Epithelial cell of esophagus (primary cell): ENCODE data around the gene HOXA11.
A peak's percentile ranks its signal among the peaks of the same experiment; 100 is the strongest.

Source experiments
- DNase-seq: peaks from one replicate; pipeline ENCODE4 v3.0.0; 2010; ENCODE audit warnings: low read depth
- H3K4me3 ChIP-seq: 2 replicates; pipeline ENCODE4 v1.5.1; 2011; ENCODE audit warnings: mild to moderate bottlenecking, low read length, control low read depth
- CTCF ChIP-seq: IDR thresholded peaks from 2 replicates; pipeline ENCODE4 v1.5.1; 2011; ENCODE audit warnings: low read depth, mild to moderate bottlenecking, low read length, control low read depth, inconsistent platforms; ENCODE audit not compliant: insufficient read depth; ENCODE audit errors: missing control alignments

Gene HOXA11

GRCh38 chr7:27145165-27145913 lies 39.7 kb downstream of the HOXA11 start:
- no peak for TF ChIP-seq CTCF
- no peak overlapping the region for H3K4me3 ChIP-seq

GRCh38 chr7:27144781-27145164 lies 40.3 kb downstream of the HOXA11 start:
- H3K4me3 ChIP-seq, result peak overlapping the region; percentile 39
- TF ChIP-seq CTCF, result no peak

More at GRCh38 chr7:27145165-27145913, 39.7 kb downstream of the HOXA11 start:
- DNase-seq, result no peak

GRCh38 chr7:27143950-27144780 lies 40.9 kb downstream of the HOXA11 start:
- DNase-seq, result no peak
- peak overlapping the region; percentile 39 for H3K4me3 ChIP-seq
- no peak for TF ChIP-seq CTCF

More at GRCh38 chr7:27144781-27145164, 40.3 kb downstream of the HOXA11 start:
- DNase-seq, result no peak

- H3K4me3 ChIP-seq, result peak within 1 kb of the TSS; percentile 53
- TF ChIP-seq CTCF, result peak; percentile 52
- peak; percentile 95 for DNase-seq
Measured at GRCh38 chr7:27143023-27143949, 41.7 kb downstream of the HOXA11 start, which contains the start of gene HOXA5. Gene HOXA5, minus strand, starts transcription at chr7:27143681. Its CDS starts 74 bp downstream, at chr7:27143607.

GRCh38 chr7:27142580-27143022 lies 42.4 kb downstream of the HOXA11 start:
- no peak for DNase-seq
- peak overlapping the region; percentile 53 for H3K4me3 ChIP-seq
- TF ChIP-seq CTCF, result no peak

GRCh38 chr7:27141923-27142579 lies 43.0 kb downstream of the HOXA11 start:
- peak overlapping the region; percentile 53 for H3K4me3 ChIP-seq
- DNase-seq, result no peak
- no peak for TF ChIP-seq CTCF
